Measurements from ENCODE around the gene BRIP1. TPM values are rescaled to one million over a fixed set of nuclear protein-coding genes. Genes with fewer than 3 reads are reported as not detected.

The BRIP1 gene
- total RNA-seq, 1 experiment from 2014 or later: 13.8 TPM

GRCh38 chr17:61743766-61744165, 119.6 kb downstream of the BRIP1 start:
- no peak for TF ChIP-seq ARID4B (CRISPR knock-in tag; IDR thresholded peaks at IDR 0.05; ENCODE audit: borderline replicate concordance)
- no peak for TF ChIP-seq NFATC4 (CRISPR knock-in tag; IDR thresholded peaks at IDR 0.05)
- TF ChIP-seq ZNF138 (CRISPR knock-in tag; conservative IDR thresholded peaks at IDR 0.05): no peak
- TF ChIP-seq ZNF416 (CRISPR knock-in tag; IDR thresholded peaks at IDR 0.05): no peak
- TF ChIP-seq FOXJ3 (CRISPR knock-in tag; IDR thresholded peaks at IDR 0.05; ENCODE audit: borderline replicate concordance): no peak
- TF ChIP-seq AFF4 (CRISPR knock-in tag; IDR thresholded peaks at IDR 0.05; ENCODE audit: borderline replicate concordance): no peak
- TF ChIP-seq ZBTB21 (CRISPR knock-in tag; IDR thresholded peaks at IDR 0.05; ENCODE audit: borderline replicate concordance): no peak
- no peak for TF ChIP-seq PRDM15 (CRISPR knock-in tag; IDR thresholded peaks at IDR 0.05)
- TF ChIP-seq ZNF423 (CRISPR knock-in tag; IDR thresholded peaks at IDR 0.05): no peak
- TF ChIP-seq ZNF396 (CRISPR knock-in tag; IDR thresholded peaks at IDR 0.05; ENCODE audit: borderline replicate concordance): no peak
- no peak for TF ChIP-seq FOXP1 (CRISPR knock-in tag; IDR thresholded peaks at IDR 0.05; ENCODE audit: borderline replicate concordance)
- TF ChIP-seq E2F4 (CRISPR knock-in tag; IDR thresholded peaks at IDR 0.05; ENCODE audit: borderline replicate concordance, low read depth): no peak
- TF ChIP-seq IRF1 (CRISPR knock-in tag; IDR thresholded peaks at IDR 0.05): no peak
- no peak for TF ChIP-seq HMGA2 (CRISPR knock-in tag; IDR thresholded peaks at IDR 0.05)
- TF ChIP-seq STAT6 (CRISPR knock-in tag; conservative IDR thresholded peaks at IDR 0.05; ENCODE audit: low read depth): no peak
- no peak for TF ChIP-seq CREM (CRISPR knock-in tag; IDR thresholded peaks at IDR 0.05)
- no peak for TF ChIP-seq OVOL2 (CRISPR knock-in tag; IDR thresholded peaks at IDR 0.05; ENCODE audit: borderline replicate concordance)
- ATAC-seq (no peak), DNase-seq (ENCODE audit: low spot score) (no peak)
- H3K27ac Mint-ChIP-seq: no peak overlapping the region
- H3K4me1 Mint-ChIP-seq: no peaks in the 10 kb centered on the region
- POLR2A ChIA-PET: no interaction called here
- CTCF ChIA-PET: no interaction called here
- H3K9me3 Mint-ChIP-seq: peaks cover 39% of the 10 kb centered on the region
- H3K36me3 Mint-ChIP-seq: peaks cover 58% of the 10 kb centered on the region
- H3K27me3 Mint-ChIP-seq (ENCODE audit: low read depth): no peaks in the 10 kb centered on the region
- no peak overlapping the region for H3K4me3 Mint-ChIP-seq
